A549 (cell line): ENCODE measurements around the gene SHH.

Source experiments
- CHD4 ChIP-seq: fragments of 200-600 bp; sonication (generic); IDR thresholded peaks from 2 replicates; pipeline ENCODE4 v1.6.1; 2016; ENCODE audit warnings: antibody characterized with exemption, mild to moderate bottlenecking, borderline replicate concordance
- FOSL2 ChIP-seq, 2 experiments: fragments of 450-650 bp in 1 of 2; fragments of >200 bp in 1 of 2; sonication (Bioruptor Twin) in 1 of 2; formaldehyde crosslinking; IDR thresholded peaks; 2 replicates each; pipeline versions ENCODE4 v1.5.0 to v1.6.1; 2016 to 2020; ENCODE audit warnings: mild to moderate bottlenecking in 1 of 2, moderate library complexity in 1 of 2
- HDAC2 ChIP-seq: fragments of 200-600 bp; sonication (generic); IDR thresholded peaks from 2 replicates; pipeline ENCODE4 v1.6.1; 2016
- POLR2A ChIP-seq: IDR thresholded peaks from 2 replicates; pipeline ENCODE4 v1.6.1; 2012; ENCODE audit warnings: mild to moderate bottlenecking, low read length
- RAD21 ChIP-seq, 2 experiments: fragments of >200 bp in 1 of 2; sonication (Bioruptor Twin) in 1 of 2; formaldehyde crosslinking in 1 of 2; IDR thresholded peaks in 1 of 2; conservative IDR thresholded peaks in 1 of 2; 2 replicates in 1 of 2; 3 replicates in 1 of 2; pipeline ENCODE4 v1.6.1; 2012 to 2018; ENCODE audit warnings: inconsistent platforms in 1 of 2
- TF ChIP-seq, protein P1 (sequence below): IDR thresholded peaks from 2 replicates; pipeline ENCODE4 v1.6.1; 2012
- TF ChIP-seq, protein P2 (sequence below): fragments of 250-450 bp; sonication (Bioruptor Pico); IDR thresholded peaks from 2 replicates; pipeline ENCODE4 v1.5.0; 2021; ENCODE audit warnings: mild to moderate bottlenecking, moderate library complexity, borderline replicate concordance
- TF ChIP-seq, protein P3 (sequence below): fragments of >200 bp; sonication (Bioruptor Twin); formaldehyde crosslinking; IDR thresholded peaks from 3 replicates; pipeline ENCODE4 v1.5.1; 2016

DNA sequence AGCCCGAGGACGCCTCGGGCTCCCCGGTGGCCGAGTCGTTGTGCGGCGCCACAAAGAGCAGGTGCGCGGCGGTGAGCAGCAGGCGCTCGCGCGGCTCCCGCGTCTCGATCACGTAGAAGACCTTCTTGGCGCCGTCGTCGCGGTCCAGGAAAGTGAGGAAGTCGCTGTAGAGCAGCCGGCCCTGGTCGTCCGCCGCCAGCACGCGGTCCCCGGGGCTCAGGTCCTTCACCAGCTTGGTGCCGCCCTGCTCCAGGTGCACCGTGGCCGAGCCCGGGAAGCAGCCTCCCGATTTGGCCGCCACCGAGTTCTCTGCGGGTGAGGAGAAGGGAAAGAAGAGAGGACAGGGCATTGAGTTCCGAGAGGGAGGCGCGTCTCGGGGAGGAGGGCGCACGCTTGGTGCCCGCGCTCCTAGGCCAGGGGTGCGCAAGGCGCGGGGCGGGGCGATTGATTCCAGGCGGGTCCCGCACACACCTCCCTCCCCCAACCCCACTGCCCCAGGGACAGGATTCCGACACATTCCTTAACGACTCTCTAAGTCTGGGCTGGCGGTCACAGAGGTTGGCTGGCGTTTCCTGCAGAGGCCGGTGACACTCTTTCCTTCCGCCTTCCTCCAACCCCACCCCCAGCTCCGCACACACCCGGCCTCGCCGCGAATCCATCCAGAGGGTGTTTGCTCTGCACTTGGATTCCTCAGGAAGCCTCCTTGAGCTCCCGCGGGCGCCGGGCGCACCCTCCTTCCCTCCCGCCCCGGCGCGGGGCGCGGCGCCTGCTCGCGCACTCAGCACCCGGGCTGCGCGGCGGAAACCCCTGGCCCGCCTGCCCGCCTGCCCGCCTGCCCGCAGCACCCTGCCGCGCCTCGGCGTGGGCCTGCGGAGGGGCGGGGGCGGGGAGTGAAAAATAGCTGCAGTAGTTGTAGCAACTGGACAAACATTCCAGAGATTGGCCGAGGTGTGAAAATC is 8.6 kb downstream of the SHH start:
- TF ChIP-seq, protein P1, sequence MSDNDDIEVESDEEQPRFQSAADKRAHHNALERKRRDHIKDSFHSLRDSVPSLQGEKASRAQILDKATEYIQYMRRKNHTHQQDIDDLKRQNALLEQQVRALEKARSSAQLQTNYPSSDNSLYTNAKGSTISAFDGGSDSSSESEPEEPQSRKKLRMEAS: peak; percentile 29; the same call in 1 of the 2 replicates
- TF ChIP-seq CHD4 (no peak), POLR2A (no peak), FOSL2 (IDR thresholded peaks at IDR 0.05) (no peak), FOSL2 (CRISPR knock-in tag; IDR thresholded peaks at IDR 0.05) (no peak), RAD21 (conservative IDR thresholded peaks at IDR 0.05 in 1 of 2, IDR thresholded peaks at IDR 0.05 in 1 of 2) (no peak), HDAC2 (no peak)
- TF ChIP-seq, protein P2, sequence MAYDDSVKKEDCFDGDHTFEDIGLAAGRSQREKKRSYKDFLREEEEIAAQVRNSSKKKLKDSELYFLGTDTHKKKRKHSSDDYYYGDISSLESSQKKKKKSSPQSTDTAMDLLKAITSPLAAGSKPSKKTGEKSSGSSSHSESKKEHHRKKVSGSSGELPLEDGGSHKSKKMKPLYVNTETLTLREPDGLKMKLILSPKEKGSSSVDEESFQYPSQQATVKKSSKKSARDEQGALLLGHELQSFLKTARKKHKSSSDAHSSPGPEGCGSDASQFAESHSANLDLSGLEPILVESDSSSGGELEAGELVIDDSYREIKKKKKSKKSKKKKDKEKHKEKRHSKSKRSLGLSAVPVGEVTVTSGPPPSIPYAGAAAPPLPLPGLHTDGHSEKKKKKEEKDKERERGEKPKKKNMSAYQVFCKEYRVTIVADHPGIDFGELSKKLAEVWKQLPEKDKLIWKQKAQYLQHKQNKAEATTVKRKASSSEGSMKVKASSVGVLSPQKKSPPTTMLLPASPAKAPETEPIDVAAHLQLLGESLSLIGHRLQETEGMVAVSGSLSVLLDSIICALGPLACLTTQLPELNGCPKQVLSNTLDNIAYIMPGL (CRISPR knock-in tag): no peak
- TF ChIP-seq, protein P3, sequence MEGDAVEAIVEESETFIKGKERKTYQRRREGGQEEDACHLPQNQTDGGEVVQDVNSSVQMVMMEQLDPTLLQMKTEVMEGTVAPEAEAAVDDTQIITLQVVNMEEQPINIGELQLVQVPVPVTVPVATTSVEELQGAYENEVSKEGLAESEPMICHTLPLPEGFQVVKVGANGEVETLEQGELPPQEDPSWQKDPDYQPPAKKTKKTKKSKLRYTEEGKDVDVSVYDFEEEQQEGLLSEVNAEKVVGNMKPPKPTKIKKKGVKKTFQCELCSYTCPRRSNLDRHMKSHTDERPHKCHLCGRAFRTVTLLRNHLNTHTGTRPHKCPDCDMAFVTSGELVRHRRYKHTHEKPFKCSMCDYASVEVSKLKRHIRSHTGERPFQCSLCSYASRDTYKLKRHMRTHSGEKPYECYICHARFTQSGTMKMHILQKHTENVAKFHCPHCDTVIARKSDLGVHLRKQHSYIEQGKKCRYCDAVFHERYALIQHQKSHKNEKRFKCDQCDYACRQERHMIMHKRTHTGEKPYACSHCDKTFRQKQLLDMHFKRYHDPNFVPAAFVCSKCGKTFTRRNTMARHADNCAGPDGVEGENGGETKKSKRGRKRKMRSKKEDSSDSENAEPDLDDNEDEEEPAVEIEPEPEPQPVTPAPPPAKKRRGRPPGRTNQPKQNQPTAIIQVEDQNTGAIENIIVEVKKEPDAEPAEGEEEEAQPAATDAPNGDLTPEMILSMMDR: no peak
